Osteoblast (primary cell): ENCODE measurements around the gene UNC13A. TPM values are rescaled to one million over a fixed set of nuclear protein-coding genes. Genes with fewer than 3 reads are reported as not detected.

Source experiments
- DNase-seq: peaks from one replicate; pipeline ENCODE4 v3.0.0; 2011; ENCODE audit warnings: low spot score, mixed read lengths; ENCODE audit not compliant: insufficient read length; ENCODE audit errors: missing footprints
- H2AFZ ChIP-seq: 2 replicates; pipeline ENCODE4 v1.6.0; 2011; ENCODE audit warnings: mild to moderate bottlenecking, low read length
- H3K27ac ChIP-seq: 2 replicates; pipeline ENCODE4 v1.5.1; 2011; ENCODE audit warnings: mild to moderate bottlenecking, low read depth, low read length, moderate library complexity
- H3K27me3 ChIP-seq: 2 replicates; pipeline ENCODE4 v1.6.0; 2012; ENCODE audit warnings: mild to moderate bottlenecking, control low read depth, inconsistent platforms, low read length, moderate library complexity; ENCODE audit not compliant: insufficient read depth
- H3K36me3 ChIP-seq: 2 replicates; pipeline ENCODE4 v1.5.1; 2011; ENCODE audit warnings: mild to moderate bottlenecking, low read length, control low read depth, moderate library complexity; ENCODE audit not compliant: insufficient read depth
- H3K4me1 ChIP-seq: 2 replicates; pipeline ENCODE4 v1.5.1; 2011; ENCODE audit warnings: mild to moderate bottlenecking, low read length, control low read depth, moderate library complexity; ENCODE audit not compliant: insufficient read depth
- H3K4me2 ChIP-seq: 2 replicates; pipeline ENCODE4 v1.6.0; 2011; ENCODE audit warnings: mild to moderate bottlenecking, low read length; ENCODE audit not compliant: insufficient read depth
- H3K4me3 ChIP-seq: fragments of 200-600 bp; sonication (generic); 3 replicates; pipeline ENCODE4 v1.5.1; 2012; ENCODE audit warnings: mild to moderate bottlenecking, low read length, inconsistent platforms; ENCODE audit not compliant: insufficient read depth
- H3K79me2 ChIP-seq: 2 replicates; pipeline ENCODE4 v1.6.0; 2012; ENCODE audit warnings: mild to moderate bottlenecking, low read length, control low read depth, inconsistent platforms; ENCODE audit not compliant: insufficient read depth
- H3K9me3 ChIP-seq: 2 replicates; pipeline ENCODE4 v1.5.1; 2011; ENCODE audit warnings: low read depth, low read length, control low read depth
- H4K20me1 ChIP-seq: 2 replicates; pipeline ENCODE4 v1.6.0; 2012; ENCODE audit warnings: mild to moderate bottlenecking, low read length, control low read depth; ENCODE audit not compliant: insufficient read depth
- total RNA-seq: library from RNA; depleted of rRNA; stranded (reverse); fragments of >200 nt; gene quantifications from 2 replicates; pipeline ENCODE4 v1.2.3, GENCODE V29; 2012
- TF ChIP-seq, protein P1 (sequence below): IDR thresholded peaks from 2 replicates; pipeline ENCODE4 v1.5.1; 2011; ENCODE audit warnings: mild to moderate bottlenecking, low read depth, low read length, moderate library complexity; ENCODE audit errors: extremely low read depth

UNC13A gene
- total RNA-seq, 1 donor = under 0.01 TPM

DNA sequence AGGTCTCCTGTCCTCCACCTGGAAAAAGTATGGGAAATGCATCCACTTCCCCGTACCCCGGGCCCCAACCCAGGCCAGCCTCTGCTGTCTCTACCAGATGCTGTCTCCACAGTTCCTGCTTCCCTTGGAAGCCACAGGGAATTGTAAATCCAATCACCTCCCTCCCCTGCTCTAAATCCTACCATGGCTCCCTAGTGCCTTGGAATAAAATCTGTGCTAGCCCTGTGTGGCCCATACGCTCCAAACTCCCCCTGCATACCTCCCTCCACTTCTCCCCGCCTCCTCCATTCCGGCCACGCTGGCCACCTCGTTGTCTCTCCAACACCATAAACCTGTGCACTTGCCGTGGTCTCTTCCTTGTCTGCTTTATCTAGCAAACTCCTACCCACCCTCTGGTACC, 31.2 kb downstream of the UNC13A start:
- DNase-seq = no peak
- no peaks in the 10 kb centered on the region for H3K27me3 ChIP-seq
- TF ChIP-seq, protein P1, sequence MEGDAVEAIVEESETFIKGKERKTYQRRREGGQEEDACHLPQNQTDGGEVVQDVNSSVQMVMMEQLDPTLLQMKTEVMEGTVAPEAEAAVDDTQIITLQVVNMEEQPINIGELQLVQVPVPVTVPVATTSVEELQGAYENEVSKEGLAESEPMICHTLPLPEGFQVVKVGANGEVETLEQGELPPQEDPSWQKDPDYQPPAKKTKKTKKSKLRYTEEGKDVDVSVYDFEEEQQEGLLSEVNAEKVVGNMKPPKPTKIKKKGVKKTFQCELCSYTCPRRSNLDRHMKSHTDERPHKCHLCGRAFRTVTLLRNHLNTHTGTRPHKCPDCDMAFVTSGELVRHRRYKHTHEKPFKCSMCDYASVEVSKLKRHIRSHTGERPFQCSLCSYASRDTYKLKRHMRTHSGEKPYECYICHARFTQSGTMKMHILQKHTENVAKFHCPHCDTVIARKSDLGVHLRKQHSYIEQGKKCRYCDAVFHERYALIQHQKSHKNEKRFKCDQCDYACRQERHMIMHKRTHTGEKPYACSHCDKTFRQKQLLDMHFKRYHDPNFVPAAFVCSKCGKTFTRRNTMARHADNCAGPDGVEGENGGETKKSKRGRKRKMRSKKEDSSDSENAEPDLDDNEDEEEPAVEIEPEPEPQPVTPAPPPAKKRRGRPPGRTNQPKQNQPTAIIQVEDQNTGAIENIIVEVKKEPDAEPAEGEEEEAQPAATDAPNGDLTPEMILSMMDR = no peak
- H3K4me2 ChIP-seq = no peak overlapping the region
- no peaks in the 10 kb centered on the region for H4K20me1 ChIP-seq
- H3K4me3 ChIP-seq = no peak overlapping the region
- H3K9me3 ChIP-seq = no peaks in the 10 kb centered on the region
- no peaks in the 10 kb centered on the region for H3K36me3 ChIP-seq
- no peak overlapping the region for H3K27ac ChIP-seq
- H2AFZ ChIP-seq = no peak overlapping the region
- H3K4me1 ChIP-seq = no peaks in the 10 kb centered on the region
- no peaks in the 10 kb centered on the region for H3K79me2 ChIP-seq

DNA sequence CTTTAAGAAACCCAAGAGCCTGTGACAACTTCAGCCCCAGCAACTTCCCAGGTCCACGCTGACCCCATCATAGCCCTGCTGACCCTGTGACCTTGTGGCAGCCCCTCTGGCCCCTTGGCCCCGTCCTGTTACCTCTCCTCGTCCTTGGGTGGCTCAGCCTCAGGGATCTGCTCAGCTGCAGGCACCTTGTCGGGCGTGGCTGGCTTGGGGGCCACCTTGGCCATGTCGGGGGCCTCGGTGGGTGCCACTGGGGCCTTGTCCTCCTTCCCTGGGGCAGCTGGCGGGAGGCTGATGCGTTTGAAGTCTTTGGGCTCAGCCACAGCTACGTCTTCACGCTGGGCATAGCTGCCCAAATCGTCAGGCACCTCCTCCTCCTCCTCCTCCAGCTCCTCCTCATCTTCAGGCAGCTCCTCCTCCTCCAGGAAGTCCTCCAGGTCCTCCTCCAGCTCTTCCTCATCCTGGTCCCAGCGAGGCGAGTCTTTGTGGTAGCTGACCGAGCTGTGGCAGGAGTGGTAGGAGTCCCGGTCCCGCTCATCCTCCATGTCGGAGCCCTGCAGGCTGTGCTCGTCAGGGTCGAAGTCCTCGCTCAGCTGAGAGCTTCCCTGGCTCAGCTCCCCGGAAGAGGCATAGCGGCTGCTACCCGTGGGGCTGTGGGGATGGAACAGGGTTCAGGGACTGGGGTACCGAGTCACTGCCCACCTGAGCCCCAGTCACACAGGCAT, 32.2 kb downstream of the UNC13A start:
- TF ChIP-seq, protein P1 = no peak
- Histone ChIP-seq H2AFZ (no peak overlapping the region), H3K4me2 (no peak overlapping the region)

DNA sequence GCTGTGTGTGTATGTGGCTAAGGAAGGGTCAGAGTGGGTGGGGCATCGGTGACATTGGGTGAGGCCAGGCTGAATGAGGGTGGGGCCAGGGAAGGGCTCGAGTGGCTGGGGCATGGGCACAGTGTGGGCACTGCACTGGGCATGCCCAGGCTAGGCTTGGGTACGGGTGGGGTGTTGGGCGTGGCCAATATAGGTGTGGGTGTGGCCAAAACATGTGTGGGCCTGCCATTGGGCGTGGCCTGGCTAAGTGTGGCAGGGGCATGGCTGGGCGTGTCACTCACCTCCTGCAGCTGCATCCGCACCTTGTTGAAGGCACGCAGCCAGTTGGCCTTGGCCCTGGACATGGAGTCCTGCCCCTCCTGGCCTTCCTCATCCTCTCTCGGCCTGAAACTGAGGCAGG, 33.2 kb downstream of the UNC13A start:
- no peaks in the 10 kb centered on the region for H3K9me3 ChIP-seq
- TF ChIP-seq, protein P1 = no peak
- H3K79me2 ChIP-seq = no peaks in the 10 kb centered on the region
- H3K4me2 ChIP-seq = no peak overlapping the region
- H3K27ac ChIP-seq = no peak overlapping the region
- peak; percentile 67 for DNase-seq
- H2AFZ ChIP-seq = no peak overlapping the region
- no peaks in the 10 kb centered on the region for H3K36me3 ChIP-seq
- H3K4me3 ChIP-seq = no peak overlapping the region
- no peaks in the 10 kb centered on the region for H3K4me1 ChIP-seq
- no peaks in the 10 kb centered on the region for H4K20me1 ChIP-seq
- H3K27me3 ChIP-seq = no peaks in the 10 kb centered on the region

More for the DNA sequence above, 32.2 kb downstream of the UNC13A start:
- no peaks in the 10 kb centered on the region for H3K4me1 ChIP-seq
- no peaks in the 10 kb centered on the region for H3K79me2 ChIP-seq
- H3K36me3 ChIP-seq = no peaks in the 10 kb centered on the region
- H3K4me3 ChIP-seq = no peak overlapping the region
- H4K20me1 ChIP-seq = no peaks in the 10 kb centered on the region
- H3K27me3 ChIP-seq = no peaks in the 10 kb centered on the region
- peak; percentile 58 for DNase-seq
- H3K27ac ChIP-seq = no peak overlapping the region
- no peaks in the 10 kb centered on the region for H3K9me3 ChIP-seq

DNA sequence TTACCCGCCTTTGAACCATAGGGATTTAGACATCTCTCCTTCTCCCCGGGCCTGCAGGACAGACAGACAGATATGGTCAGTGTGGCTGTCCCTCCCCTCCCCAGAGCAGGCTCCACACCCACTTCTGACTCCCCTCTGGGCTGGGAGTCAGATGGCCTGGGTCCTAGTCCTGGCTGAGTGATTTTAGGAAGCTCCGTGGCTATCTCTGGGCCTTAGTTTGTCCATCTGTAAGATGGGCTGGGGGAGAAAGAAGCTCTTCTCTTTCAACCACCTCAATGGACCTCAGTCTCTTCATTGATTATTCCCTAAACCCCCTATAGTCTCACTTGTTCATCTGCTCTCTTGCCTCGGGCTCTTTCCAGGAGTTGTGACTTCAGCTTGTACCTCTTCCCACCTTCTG, 35.5 kb downstream of the UNC13A start:
- no peaks in the 10 kb centered on the region for H3K27me3 ChIP-seq
- H3K36me3 ChIP-seq = no peaks in the 10 kb centered on the region
- H3K4me2 ChIP-seq = no peak overlapping the region
- H3K79me2 ChIP-seq = no peaks in the 10 kb centered on the region
- no peaks in the 10 kb centered on the region for H4K20me1 ChIP-seq
- H2AFZ ChIP-seq = no peak overlapping the region
- no peak for DNase-seq
- H3K4me3 ChIP-seq = no peak overlapping the region
- H3K4me1 ChIP-seq = no peaks in the 10 kb centered on the region
- H3K9me3 ChIP-seq = no peaks in the 10 kb centered on the region
- H3K27ac ChIP-seq = no peak overlapping the region
- TF ChIP-seq, protein P1 = no peak
